ENCODE measurements around the gene MRPS24. TPM values are rescaled to one million over a fixed set of nuclear protein-coding genes. Genes with fewer than 3 reads are reported as not detected.

The MRPS24 gene
- total RNA-seq, 1 experiment from 2014 or later: 156 TPM

DNA sequence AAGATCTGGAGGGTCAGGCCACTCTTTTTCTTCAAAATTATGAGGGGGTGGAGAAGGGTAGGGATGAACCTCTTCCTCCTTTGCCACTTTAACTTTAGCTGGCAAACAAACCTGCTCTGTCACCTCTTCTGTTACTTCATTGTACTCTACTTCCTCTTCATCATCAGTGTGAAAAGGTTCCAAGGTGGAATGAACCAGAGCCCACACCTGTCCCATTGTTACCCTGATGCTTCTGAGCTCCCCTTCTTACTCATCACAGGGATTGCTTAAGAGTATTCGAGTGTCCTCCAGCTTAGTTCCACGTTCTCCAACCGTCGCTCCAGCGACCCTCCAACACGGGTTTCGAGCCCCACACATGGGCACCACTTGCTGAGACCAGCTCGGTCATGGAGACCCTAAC, 5.2 kb downstream of the MRPS24 start:
- ChIA-PET POLR2A (no interaction called here), CTCF (no interaction called here), RAD21 (ENCODE audit: low non-redundant PET in 1 of 2, low total read pairs in 2 of 2, uncharacterized antibody in 2 of 2, unreplicated experiment in 2 of 2) (no interaction called here)
- no peak overlapping the region for H3K4me3 ChIP-seq (replicated peaks in 1 of 2; ENCODE audit: low read depth in 1 of 2, low read length in 2 of 2)
- peaks cover 2 to 8% of the 10 kb centered on the region in 2 experiments; a peak in 2 of 4 replicates for H3K4me1 ChIP-seq (ENCODE audit: control insufficient read depth in 1 of 2, insufficient read depth in 2 of 2, low read length in 2 of 2)
- no peak for DNase-seq (ENCODE audit: low read depth, low spot score)
- TF ChIP-seq CBX3 (IDR thresholded peaks at IDR 0.05; ENCODE audit: low read depth) (no peak), CEBPB (IDR thresholded peaks at IDR 0.05; ENCODE audit: low read depth) (no peak), SRF (IDR thresholded peaks at IDR 0.05; ENCODE audit: low read depth) (no peak), ZFX (IDR thresholded peaks at IDR 0.05) (no peak), ZNF274 (IDR thresholded peaks at IDR 0.05; ENCODE audit: low read depth, low read length) (no peak), EZH2phosphoT487 (IDR thresholded peaks at IDR 0.05; ENCODE audit: borderline replicate concordance) (no peak), FOSL1 (IDR thresholded peaks at IDR 0.05; ENCODE audit: low read depth) (no peak)
- TF ChIP-seq, protein P1, sequence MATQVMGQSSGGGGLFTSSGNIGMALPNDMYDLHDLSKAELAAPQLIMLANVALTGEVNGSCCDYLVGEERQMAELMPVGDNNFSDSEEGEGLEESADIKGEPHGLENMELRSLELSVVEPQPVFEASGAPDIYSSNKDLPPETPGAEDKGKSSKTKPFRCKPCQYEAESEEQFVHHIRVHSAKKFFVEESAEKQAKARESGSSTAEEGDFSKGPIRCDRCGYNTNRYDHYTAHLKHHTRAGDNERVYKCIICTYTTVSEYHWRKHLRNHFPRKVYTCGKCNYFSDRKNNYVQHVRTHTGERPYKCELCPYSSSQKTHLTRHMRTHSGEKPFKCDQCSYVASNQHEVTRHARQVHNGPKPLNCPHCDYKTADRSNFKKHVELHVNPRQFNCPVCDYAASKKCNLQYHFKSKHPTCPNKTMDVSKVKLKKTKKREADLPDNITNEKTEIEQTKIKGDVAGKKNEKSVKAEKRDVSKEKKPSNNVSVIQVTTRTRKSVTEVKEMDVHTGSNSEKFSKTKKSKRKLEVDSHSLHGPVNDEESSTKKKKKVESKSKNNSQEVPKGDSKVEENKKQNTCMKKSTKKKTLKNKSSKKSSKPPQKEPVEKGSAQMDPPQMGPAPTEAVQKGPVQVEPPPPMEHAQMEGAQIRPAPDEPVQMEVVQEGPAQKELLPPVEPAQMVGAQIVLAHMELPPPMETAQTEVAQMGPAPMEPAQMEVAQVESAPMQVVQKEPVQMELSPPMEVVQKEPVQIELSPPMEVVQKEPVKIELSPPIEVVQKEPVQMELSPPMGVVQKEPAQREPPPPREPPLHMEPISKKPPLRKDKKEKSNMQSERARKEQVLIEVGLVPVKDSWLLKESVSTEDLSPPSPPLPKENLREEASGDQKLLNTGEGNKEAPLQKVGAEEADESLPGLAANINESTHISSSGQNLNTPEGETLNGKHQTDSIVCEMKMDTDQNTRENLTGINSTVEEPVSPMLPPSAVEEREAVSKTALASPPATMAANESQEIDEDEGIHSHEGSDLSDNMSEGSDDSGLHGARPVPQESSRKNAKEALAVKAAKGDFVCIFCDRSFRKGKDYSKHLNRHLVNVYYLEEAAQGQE (IDR thresholded peaks at IDR 0.05; ENCODE audit: low read depth): no peak
- TF ChIP-seq, protein P2, sequence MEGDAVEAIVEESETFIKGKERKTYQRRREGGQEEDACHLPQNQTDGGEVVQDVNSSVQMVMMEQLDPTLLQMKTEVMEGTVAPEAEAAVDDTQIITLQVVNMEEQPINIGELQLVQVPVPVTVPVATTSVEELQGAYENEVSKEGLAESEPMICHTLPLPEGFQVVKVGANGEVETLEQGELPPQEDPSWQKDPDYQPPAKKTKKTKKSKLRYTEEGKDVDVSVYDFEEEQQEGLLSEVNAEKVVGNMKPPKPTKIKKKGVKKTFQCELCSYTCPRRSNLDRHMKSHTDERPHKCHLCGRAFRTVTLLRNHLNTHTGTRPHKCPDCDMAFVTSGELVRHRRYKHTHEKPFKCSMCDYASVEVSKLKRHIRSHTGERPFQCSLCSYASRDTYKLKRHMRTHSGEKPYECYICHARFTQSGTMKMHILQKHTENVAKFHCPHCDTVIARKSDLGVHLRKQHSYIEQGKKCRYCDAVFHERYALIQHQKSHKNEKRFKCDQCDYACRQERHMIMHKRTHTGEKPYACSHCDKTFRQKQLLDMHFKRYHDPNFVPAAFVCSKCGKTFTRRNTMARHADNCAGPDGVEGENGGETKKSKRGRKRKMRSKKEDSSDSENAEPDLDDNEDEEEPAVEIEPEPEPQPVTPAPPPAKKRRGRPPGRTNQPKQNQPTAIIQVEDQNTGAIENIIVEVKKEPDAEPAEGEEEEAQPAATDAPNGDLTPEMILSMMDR (IDR thresholded peaks at IDR 0.05 in 2 of 3, conservative IDR thresholded peaks at IDR 0.05 in 1 of 3; ENCODE audit: borderline replicate concordance in 1 of 3, insufficient read depth in 1 of 3, low read depth in 2 of 3, low read length in 2 of 3): no peak
- TF ChIP-seq, protein P3, sequence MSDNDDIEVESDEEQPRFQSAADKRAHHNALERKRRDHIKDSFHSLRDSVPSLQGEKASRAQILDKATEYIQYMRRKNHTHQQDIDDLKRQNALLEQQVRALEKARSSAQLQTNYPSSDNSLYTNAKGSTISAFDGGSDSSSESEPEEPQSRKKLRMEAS (IDR thresholded peaks at IDR 0.05): no peak
- no peak overlapping the region for H2AFZ ChIP-seq (ENCODE audit: low read depth, low read length, poor library complexity, severe bottlenecking)
- H3K9ac ChIP-seq (ENCODE audit: low read length): no peak overlapping the region
- no peak overlapping the region for H3K27ac ChIP-seq (ENCODE audit: low read depth, low read length)
- H3K79me2 ChIP-seq (ENCODE audit: insufficient read depth, low read length): peaks cover 11% of the 10 kb centered on the region
- no peaks in the 10 kb centered on the region for H3K9me2 ChIP-seq (ENCODE audit: insufficient read depth)
- intact Hi-C loops (cut with micrococcal nuclease): no loop called here
- no TSS peak for BruUV-seq (replicated peaks)
- H4K20me1 ChIP-seq (ENCODE audit: insufficient read depth): no peaks in the 10 kb centered on the region
- peaks cover 9 to 12% of the 10 kb centered on the region in 2 experiments; a peak in 3 of 4 replicates for H3K36me3 ChIP-seq (ENCODE audit: control insufficient read depth in 1 of 2, insufficient read depth in 2 of 2, low read length in 2 of 2)
- H3K9me3 ChIP-seq (ENCODE audit: control insufficient read depth in 1 of 2, insufficient read depth in 1 of 2, low read depth in 1 of 2, low read length in 2 of 2): no peaks in the 10 kb centered on the region
- no peak overlapping the region for H3K4me2 ChIP-seq (ENCODE audit: low read length)
- no peaks in the 10 kb centered on the region for H3K27me3 ChIP-seq (ENCODE audit: insufficient read depth, low read length)
- ATAC-seq: no peak
